Measurements from ENCODE around the gene SKIC2. TPM values are rescaled to one million over a fixed set of nuclear protein-coding genes. Genes with fewer than 3 reads are reported as not detected.

Gene SKIC2
- total and polyA plus RNA-seq, 4 donors: 28.1 to 78.0 (median 61.6) TPM

GRCh38 chr6:31945507-31946369, 13.2 kb upstream of the SKIC2 start, which contains the start of gene CFB:
CFB (plus strand) TSS chr6:31946095; CDS start chr6:31946222, 127 bp downstream.
- Histone ChIP-seq H3K27me3 (ENCODE audit: control insufficient read depth in 3 of 3, insufficient read depth in 3 of 3, low read length in 2 of 3) (peaks cover 0 to 5% (median 0%) of the 10 kb centered on the region in 3 donors), H3K9ac (ENCODE audit: insufficient read depth in 1 of 2, low read length in 2 of 2) (no peak within 1 kb of the TSS), H3K27ac (ENCODE audit: low read depth in 1 of 2, low read length in 1 of 2) (peak within 1 kb of the TSS in 1 of 2 donors; percentile 89), H3K4me1 (ENCODE audit: control insufficient read depth in 5 of 5, insufficient read depth in 5 of 5, low read length in 5 of 5) (peaks cover 0 to 14% (median 0%) of the 10 kb centered on the region in 5 donors), H3K9me3 (ENCODE audit: control insufficient read depth in 4 of 4, insufficient read depth in 3 of 4, low read length in 3 of 4) (no peaks in the 10 kb centered on the region), H3K36me3 (ENCODE audit: control insufficient read depth in 4 of 4, insufficient read depth in 4 of 4, low read length in 4 of 4) (peaks cover 0 to 4% (median 0%) of the 10 kb centered on the region in 4 donors), H3K4me3 (no peak within 1 kb of the TSS)
- DNase-seq (peak; percentile 25 to 28 (median 28)), ATAC-seq (ENCODE audit: insufficient read depth, low FRiP score) (peak; percentile 86)
- 41 to 63% methylated on average over 11 of the region's 11 CpGs for WGBS, 2 donors
- TF ChIP-seq CTCF (IDR thresholded peaks at IDR 0.05; ENCODE audit: control extremely low read depth, extremely low read depth): no peak

GRCh38 chr6:31946370-31946885, 12.5 kb upstream of the SKIC2 start:
- DNase-seq: peak in 1 of 3 donors; percentile 7
- no peak for ATAC-seq (ENCODE audit: insufficient read depth, low FRiP score)
- Histone ChIP-seq H3K27ac (ENCODE audit: low read depth in 1 of 2, low read length in 1 of 2) (peak overlapping the region in 1 of 2 donors; percentile 89), H3K27me3 (ENCODE audit: control insufficient read depth in 3 of 3, insufficient read depth in 3 of 3, low read length in 2 of 3) (peaks cover 0 to 5% (median 0%) of the 10 kb centered on the region in 3 donors), H3K9me3 (ENCODE audit: control insufficient read depth in 4 of 4, insufficient read depth in 3 of 4, low read length in 3 of 4) (no peaks in the 10 kb centered on the region), H3K9ac (ENCODE audit: insufficient read depth in 1 of 2, low read length in 2 of 2) (no peak overlapping the region), H3K36me3 (ENCODE audit: control insufficient read depth in 4 of 4, insufficient read depth in 4 of 4, low read length in 4 of 4) (peaks cover 0 to 9% (median 0%) of the 10 kb centered on the region in 4 donors), H3K4me3 (no peak overlapping the region), H3K4me1 (ENCODE audit: control insufficient read depth in 5 of 5, insufficient read depth in 5 of 5, low read length in 5 of 5) (peaks cover 0 to 14% (median 0%) of the 10 kb centered on the region in 5 donors)
- WGBS, 2 donors: 76 to 80% methylated on average over 11 of the region's 11 CpGs
- TF ChIP-seq CTCF (IDR thresholded peaks at IDR 0.05; ENCODE audit: control extremely low read depth, extremely low read depth): no peak

- WGBS, 2 donors: 88 to 89% methylated on average over 24 of the region's 24 CpGs
- Histone ChIP-seq H3K4me3 (no peak overlapping the region), H3K27ac (ENCODE audit: low read depth in 1 of 2, low read length in 1 of 2) (no peak overlapping the region), H3K9ac (ENCODE audit: insufficient read depth in 1 of 2, low read length in 2 of 2) (no peak overlapping the region), H3K36me3 (ENCODE audit: control insufficient read depth in 4 of 4, insufficient read depth in 4 of 4, low read length in 4 of 4) (peaks cover 0 to 16% (median 3%) of the 10 kb centered on the region in 4 donors), H3K4me1 (ENCODE audit: control insufficient read depth in 5 of 5, insufficient read depth in 5 of 5, low read length in 5 of 5) (peaks cover 0 to 14% (median 0%) of the 10 kb centered on the region in 5 donors), H3K9me3 (ENCODE audit: control insufficient read depth in 4 of 4, insufficient read depth in 3 of 4, low read length in 3 of 4) (no peaks in the 10 kb centered on the region), H3K27me3 (ENCODE audit: control insufficient read depth in 3 of 3, insufficient read depth in 3 of 3, low read length in 2 of 3) (peaks cover 0 to 5% (median 0%) of the 10 kb centered on the region in 3 donors)
- ATAC-seq (ENCODE audit: insufficient read depth, low FRiP score): no peak
- TF ChIP-seq CTCF (IDR thresholded peaks at IDR 0.05; ENCODE audit: control extremely low read depth, extremely low read depth): no peak
- no peak for DNase-seq
Measured at GRCh38 chr6:31947070-31947675, 11.8 kb upstream of the SKIC2 start.
